Measurements from ENCODE around the gene UBQLN4.

Gene UBQLN4

DNA sequence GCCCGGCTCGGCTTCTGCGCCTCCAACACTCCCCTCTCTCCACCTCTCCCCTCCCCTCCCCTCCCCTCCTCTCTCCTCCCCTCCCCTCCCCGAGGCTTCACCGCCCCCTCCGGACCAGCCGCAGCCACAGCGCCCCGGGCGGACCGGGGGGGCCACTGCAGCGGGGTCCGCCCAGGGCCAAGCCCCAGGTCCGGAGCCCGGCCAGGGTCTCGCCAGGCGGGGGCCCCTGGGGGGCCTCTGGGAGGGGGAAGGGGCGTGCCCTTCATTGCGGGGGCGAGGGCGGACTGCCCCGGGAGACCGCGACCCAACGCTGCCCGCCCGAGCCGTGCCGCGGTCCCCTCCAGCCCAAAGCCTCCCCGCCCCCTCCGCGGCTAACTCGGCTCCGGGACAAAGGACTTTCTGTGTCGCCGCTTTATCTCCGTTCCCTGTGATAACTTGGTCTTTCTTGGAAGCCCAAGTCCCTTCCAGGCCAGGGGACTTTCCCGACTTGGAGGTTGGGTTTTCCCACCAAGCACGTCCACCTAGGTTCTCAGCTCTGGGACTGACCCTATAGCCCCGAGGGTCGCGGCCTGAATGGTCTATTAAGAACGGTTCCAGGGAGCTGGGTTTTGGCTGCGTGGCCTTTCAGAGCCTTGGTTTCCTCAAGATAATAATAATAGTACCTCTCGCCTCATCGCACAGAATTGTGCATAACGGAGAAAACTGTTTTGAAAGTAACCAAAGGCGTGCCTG, at the start of gene UBQLN4:
Gene UBQLN4, minus strand, starts transcription at position 31 of the 732 bp plus-strand sequence. CDS start 97 bp downstream, outside the sequence.
- DNase-seq (ENCODE audit: low read depth in 2 of 2): peak; percentile 61 to 77

DNA sequence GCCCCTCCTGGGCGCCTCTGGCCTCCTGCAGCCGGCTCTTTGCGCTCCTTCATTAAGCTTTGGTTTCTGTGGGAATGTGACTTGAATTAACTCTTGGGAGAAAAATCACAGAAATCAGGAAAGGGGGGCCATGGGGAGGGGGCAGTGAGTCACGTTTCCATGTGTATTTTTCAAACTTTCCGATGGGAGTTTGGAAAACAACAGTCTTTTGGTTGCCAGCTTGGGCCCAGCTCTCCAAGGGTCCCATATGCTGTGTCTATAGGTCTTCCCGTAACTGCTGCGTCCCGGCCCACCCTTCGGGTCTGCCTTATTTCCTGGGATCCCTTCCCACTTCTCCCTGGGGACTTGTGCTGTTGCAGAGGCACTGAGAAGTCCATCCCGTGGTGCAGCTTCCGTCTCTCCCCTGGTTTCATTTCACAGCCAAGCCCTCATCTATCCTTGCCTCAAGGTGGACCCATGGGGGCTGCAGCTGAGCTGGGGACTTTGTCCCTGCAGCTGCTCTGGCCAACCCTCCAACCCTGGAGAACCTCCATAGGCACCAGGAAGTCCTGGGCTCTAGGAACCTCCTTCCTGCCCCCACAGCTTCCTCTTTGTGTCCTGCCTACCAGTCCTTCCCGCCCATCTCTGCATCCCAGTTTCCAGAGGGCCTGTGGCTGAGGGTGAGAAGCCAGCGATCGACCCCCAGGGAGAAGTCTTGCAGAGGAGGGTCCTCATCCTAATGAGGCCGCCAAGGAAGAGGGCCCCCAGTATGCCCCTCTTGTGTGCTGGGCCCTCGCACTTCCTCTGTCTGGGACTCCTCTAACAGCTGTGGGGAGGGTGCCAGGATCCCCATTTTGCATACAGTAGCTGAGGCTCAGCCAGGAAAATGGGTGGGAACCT, 49.3 kb upstream of the UBQLN4 start:
- no peak for DNase-seq (ENCODE audit: low read depth in 2 of 2)

DNA sequence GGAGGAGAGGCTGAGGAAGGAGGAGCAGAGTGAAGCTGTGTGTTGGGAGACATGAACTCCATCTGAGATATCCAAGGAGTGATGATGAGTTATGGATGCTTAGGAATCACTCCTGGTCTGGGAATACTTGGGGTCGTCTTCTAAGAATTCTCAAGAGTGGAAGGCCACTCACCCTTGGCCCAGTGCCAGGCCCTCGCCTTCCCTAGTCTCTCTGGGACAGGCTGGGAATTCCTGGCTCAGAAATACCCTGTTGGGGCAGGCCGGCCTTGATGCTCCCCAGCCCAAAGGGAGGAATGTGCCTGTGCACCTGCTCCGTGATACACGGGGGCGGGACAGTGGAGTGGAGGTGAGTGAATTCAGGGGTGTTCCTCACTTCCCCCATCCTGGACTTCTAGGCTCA, 48.3 kb upstream of the UBQLN4 start:
- no peak for DNase-seq (ENCODE audit: low read depth in 2 of 2)

DNA sequence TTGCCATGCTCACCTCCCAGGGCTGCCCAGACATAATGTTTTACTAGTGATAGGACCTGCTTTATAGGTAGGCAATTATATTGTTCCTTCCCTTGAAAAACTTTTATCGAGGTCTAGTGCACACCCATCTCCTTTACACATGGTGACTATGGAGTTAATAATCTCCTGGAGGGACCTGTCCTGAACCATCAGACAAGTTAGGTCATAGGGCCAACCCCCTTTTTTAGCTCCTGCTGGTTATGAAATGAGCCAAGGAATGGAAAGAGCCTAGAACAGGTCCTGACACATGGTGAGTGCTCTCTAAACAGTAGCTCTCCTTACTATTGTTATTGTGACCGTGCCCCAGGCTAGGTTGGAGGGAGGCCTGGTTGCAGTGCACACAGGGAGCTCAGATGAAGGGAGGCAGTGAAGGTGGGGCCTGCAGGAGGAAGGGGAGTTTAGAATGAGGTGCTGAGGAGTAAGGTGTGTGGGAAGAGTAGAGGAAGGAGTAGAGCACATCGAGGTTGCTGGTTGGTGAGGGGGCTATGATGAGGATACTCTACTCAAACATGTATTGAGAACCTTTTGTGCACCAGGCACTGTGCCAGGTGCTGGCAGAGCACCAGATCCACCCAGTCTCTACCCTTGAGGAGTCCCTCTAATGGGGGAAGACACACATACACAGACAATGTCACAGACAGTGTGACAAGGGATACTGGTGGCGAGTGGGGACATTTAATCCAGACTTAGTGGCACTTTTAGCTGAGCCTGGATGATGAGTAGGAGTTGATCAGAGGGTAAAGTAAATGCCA, 46.8 kb upstream of the UBQLN4 start:
- DNase-seq (ENCODE audit: low read depth in 2 of 2): no peak

DNA sequence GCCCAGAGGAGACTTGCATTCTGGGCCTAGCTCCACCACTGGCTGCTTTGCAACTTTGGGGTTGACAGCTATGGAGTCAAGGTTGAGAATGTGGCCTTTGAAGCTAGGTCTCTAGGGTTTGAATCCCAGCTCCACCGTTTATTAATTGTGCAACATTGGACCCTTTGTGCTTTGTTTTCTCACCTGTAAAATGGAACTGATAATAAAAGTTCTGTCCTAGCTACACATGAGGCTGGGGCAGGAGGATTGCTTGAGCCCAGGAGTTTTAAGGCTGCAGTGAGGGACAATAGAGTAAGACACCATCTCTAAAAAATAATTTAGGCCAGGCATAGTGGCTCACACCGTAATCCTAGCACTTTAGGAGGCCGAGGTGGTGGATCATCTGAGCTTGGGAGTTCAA, 45.7 kb upstream of the UBQLN4 start:
- DNase-seq (ENCODE audit: low read depth in 2 of 2): no peak

DNA sequence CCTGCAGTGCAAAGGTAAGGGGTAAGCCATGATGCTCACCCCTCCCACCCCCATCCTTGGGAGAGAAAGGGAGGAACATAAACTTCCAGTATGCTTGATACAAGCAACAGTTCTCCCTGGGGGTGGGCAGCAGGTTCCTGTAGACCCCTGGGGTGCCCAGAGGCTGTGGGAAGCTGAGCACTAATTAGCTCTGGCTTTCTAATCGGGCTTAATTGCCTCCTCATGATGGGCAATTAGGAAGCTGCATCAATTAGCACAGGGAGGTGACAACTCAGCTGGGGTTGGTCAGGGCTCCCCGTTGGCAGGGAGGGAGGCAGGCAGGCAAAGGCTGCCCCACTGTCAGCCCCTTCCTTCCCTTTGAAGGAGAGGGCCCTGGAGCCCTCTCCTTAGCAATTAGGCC, 45.2 kb upstream of the UBQLN4 start:
- DNase-seq (ENCODE audit: low read depth in 2 of 2): no peak

DNA sequence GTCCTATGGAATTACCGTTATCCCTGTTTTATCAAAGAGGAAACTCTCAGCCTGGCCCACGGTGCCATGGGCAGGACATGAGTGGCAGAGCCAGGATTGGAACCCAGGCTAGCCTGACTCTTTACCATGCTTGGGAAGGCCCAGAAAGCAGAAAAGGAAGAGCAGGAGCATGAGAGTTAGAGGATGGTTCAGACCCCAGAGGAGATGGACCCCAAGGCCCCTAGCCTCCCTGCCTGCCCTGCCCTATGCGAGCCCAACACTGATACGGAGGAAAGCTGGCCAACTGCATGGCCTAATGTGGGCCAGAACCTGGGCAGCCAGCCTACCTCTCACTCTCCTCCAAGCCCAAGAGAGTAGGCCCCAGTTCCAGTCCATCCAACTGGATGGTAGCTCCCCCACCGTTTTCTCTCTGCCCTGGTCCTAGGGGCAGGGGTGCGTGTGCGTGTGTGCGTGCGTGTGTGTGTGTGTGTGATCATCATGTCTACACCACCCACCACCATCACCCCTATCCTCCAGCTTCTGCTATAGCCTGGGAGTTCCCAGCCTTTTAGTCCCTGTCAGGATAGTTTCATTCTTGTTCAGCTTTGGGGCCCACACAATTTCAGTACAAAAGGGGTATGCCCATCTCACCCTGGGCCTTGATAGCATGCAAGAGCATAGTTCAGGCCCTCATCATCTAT, 44.0 kb upstream of the UBQLN4 start:
- no peak for DNase-seq (ENCODE audit: low read depth in 2 of 2)

DNA sequence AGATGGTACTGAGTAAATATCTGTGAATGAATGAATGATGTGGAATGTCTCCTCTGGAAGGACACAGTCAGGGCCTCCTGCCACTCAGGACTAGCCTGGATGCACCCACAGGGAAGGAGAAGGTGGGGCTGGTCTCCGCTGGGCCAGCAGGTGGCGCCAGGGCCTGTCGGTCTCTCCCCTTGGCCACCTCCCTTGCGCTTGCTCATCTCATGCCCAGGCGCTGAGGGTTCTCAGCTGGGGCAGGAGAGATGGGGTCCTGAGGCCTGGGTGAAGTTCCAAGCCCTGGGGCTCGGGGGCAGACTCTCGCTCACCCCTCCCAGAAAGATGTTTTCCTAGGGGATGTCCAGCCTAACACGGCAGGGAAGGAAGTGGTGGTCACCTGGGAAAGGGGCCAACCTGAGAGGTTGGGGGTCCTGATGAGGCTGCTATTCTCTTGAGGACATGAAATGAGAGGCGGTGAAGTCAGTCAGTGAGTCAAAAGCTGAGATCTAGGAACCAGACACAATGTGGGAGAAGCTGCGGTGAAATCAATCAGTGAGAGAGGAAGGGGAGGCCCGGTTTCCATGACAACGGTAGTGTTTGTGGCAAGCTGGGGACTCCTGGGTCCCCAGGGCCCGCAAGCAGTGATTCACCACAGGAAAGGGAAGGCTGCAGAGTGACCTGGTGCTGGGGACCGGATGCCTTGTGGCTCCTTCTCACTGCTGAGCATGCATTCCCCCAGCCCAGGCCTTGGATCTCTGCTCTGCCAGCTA, 43.2 kb upstream of the UBQLN4 start:
- peak; percentile 72 to 73 for DNase-seq (ENCODE audit: low read depth in 2 of 2)

DNA sequence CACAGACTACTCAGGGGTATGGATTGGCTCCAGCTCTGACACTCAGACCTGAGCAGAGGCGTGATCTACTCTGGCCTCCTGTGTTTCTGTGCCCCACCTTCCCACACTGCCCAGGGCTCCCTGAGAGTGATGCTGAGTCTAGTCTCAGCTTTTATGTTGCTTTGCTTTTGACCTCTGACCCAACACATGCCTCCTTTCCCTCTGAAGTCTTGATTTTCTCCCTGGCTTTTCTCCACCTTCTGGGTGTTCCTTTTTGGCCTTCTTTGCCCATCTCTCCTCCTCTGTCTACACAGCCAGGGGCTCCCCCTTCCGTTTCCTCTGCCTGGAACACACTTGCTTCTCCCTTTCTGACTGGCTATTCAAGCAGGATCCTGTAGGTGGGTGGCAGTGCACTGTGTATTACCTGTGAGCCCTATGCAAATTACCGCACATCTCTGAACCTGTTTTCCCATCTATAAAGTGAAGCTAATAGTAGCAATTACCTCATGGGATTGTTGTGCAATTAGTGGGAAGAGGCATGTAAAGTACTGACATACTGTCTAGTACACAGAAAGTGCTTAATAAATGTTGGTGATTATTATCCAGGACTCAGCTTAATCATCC, 42.4 kb upstream of the UBQLN4 start:
- DNase-seq (ENCODE audit: low read depth in 2 of 2): no peak

DNA sequence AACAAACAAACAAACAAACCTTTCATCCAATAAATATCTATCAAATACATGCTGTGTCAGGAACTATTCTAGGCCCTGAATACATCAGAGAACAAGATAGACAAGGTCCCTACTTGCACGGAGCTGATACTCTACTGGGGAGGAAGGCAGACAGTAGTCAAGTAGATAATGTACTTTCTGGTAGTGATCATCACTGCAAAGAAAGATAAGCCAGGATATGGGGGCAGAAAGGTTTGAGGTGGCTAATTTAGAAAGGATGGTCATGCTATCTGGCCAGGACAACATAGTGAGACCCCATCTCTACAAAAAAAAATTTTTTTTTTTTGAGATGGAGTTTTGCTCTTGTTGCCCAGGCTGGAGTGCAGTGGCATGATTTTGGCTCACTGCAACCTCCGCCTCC, 38.0 kb upstream of the UBQLN4 start:
- no peak for DNase-seq (ENCODE audit: low read depth in 2 of 2)

DNA sequence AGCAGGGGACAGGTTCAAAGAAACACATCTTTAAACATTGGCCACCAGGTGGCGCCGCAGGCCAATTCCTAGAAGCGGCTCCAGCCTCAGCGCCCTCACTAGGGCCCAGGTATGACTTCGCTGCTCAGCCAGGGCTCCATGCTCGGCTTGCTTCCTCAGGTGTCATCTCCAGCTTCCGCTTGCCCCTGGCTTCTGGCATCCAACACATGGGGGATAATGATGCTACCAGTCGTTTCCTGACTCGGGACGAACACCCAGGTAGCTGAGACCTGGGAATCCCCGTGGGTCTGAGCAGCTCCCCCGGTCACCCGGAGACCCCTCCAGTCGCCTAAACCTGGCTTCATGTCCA, 37.2 kb upstream of the UBQLN4 start:
- peak; percentile 76 to 84 for DNase-seq (ENCODE audit: low read depth in 2 of 2)

DNA sequence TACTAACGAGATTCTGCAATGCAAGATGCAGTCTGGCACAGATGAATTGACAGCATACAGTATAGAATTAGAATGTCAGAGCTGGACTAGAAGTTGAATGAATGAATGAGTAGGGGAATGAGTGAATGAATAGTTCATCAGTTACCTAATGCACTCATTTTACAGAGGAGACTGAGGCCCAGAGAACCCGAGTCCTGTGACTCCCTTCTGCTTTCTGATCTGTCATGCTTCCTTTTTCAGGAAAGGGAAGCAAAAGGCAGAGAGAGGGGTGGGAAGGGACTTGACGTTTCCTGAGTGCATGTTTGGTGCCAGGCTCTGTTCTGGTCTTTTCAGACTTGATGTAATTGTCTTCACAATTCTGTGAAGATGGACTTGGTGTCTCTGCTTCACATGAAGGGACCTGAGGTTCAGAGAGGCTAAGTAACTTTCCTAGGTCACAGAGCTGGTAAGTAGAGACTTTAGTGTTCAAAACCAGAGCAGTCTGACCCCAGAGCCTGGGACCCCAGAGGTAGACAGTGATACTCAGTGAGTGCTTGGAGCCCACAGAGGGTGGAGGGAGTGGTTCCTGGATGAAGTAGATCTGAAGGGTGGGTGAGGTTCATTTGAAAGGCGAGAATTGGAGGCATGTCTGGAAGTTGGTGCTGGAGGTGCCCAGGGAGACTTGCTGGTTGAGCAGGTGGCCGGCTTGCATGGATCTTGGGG, 36.7 kb upstream of the UBQLN4 start:
- DNase-seq (ENCODE audit: low read depth in 2 of 2): no peak

DNA sequence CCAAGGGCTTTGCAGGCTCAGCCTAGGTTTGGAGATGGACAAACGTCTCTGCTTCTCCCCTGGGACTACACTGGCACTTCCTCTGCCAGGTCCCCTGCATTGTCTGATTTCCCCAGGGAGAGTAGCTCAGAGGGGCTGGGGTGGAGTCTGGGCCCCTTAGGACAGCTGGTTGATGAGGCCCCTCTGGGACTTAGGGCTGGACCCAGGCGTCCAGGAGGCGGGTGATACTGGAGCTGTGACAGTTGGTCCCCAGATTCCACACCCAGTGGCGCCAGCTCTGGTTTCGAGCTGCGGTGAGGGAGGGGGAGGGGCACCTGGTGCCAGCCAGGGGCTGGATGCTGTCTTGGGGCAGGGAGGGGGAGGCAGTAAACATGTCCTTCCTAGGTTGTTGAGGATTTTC, 36.1 kb upstream of the UBQLN4 start:
- DNase-seq (ENCODE audit: low read depth in 2 of 2): no peak

DNA sequence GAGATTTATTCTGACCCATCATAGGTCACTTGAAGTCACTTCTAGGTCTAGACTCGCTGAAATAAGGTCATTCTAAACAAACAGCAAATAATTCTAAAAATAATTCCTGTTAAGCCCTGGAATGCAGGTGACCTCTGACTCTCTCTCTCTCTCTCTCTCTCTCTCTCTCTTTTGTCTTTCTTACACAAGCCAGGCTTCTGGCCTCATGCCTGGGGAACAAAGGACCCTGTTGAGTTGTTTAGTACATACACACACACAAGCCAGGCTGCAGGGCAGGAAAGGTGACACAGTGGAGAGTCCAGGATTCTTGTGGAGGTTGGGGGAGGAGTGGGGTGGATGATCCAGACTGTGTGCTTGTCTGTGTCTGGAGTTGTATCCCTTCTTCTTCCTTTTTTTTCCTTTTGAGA, 32.7 kb upstream of the UBQLN4 start:
- no peak for DNase-seq (ENCODE audit: low read depth in 2 of 2)

DNA sequence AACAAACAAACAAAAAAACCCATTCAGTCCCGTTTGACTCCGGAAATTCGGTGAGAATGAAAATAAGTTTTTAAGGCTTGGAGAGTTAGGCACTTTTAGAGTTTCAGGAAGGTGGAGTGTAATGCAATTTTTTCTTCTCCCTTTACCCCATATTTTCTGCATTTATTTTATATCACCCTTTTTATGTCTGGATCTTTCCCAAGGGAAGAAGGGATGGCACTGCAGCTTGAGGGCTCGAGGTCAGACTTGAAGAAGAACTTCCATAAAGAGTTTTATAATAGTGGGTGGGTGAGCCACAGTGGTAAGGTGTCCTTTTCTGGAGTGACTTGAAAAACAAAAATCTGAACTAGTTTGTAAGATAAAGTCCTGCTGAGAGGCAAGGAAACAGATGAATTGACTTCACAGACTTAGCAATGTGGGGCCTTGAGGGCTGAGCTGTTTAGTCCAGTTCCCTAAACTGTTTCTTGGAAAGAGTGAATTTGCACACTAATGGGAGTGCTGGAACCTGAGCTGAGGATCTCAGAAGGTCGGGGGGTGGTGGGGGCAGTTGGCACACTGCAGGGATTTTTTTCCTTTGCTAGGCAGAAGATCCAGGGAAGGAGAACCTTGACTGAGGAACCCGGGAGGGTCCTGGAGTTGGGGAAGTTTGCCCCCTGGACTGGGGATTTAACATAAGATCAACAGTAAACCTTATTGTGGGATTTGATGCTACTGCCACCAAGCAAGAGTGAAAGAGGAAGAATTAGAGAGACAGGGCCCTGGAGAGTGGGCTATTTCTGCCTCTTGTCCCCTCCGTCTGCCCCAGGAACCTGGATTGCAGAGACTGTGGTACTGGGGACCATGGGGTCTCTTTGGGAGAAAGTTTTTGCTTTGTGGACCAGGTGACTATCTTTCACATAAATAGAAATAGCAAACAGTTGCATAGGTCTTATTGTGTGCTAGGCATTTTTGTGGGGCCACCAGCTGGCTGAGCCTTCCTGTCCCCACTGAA, 30.5 kb upstream of the UBQLN4 start:
- no peak for DNase-seq (ENCODE audit: low read depth in 2 of 2)

DNA sequence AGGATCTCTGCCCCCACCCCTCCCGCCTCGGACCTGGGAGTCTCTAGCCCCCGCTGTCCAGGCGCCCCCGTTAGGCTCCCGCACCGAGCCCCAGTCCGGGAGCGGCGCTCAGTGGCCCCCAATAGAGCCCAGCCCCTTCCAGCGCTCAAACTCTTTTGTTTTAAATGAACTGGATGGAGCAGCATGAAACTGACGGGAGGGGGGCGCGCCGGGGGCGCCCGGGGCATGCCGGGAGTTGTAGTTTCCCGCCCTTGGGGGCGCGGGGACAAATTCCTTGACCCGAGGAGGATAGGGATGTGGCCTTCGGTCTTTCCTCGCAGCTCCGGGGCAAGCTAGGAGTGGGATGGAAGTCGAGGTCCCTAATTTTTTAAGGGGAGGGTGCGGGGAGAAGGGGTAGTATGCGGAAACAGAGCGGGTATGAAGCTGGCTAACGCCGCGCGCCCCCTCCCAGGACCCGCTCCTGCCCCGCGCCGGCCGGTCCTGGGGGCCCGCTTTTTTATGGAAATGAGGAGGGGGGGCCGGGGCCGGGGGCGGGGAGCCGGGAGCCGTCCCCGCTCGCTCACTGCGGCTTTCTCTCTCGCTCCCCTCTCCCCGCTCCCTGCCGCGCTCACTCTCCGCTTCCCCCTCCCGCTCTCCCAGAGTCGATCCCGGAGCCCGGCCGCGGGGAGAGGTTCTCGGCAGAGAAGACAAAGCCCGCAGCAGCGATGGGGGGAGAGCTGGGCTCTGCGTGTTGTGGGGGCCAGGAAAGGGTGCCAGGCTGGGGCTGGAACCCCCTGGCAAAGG, 28.9 kb upstream of the UBQLN4 start, which contains the start of gene MEX3A:
Gene MEX3A, minus strand, starts transcription at position 157 of the 783 bp plus-strand sequence. CDS start 467 bp downstream, outside the sequence.
- peak; percentile 28 to 41 for DNase-seq (ENCODE audit: low read depth in 2 of 2)

DNA sequence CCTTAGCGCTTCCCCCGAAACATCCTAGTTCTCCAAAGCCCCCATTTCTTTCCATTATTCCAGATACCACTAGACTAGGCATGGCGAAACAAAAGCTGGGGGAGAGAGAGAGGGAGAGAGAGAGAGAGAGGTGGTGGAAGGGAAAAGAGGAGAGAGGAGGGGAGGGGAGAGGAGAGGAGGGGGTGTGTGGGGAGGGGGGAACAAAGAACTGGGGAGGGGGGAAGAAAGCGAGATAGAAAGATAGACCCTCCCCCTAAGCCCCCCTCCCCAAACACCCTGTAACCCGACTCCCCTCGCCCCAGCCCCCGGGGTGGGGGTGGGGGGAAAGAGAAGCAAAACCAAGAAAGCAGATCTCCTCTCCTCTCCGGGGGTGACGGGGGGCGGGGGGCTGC, 28.3 kb upstream of the UBQLN4 start:
- DNase-seq (ENCODE audit: low read depth in 2 of 2): no peak
